Skeletal muscle tissue (tissue), 4 donors: ENCODE measurements around the gene ZNF607. TPM values are rescaled to one million over a fixed set of nuclear protein-coding genes. Genes with fewer than 3 reads are reported as not detected.
"Not testable (repeated sequence)": the region's sequence is repeated elsewhere in the genome, so short reads cannot be mapped to it uniquely, and the experiment has no call there.

Experiments used
- H3K27ac ChIP-seq: one replicate; pipeline ENCODE4 v1.7.0; 2013; ENCODE audit warnings: mild to moderate bottlenecking, low read depth, low read length, inconsistent platforms
- H3K27me3 ChIP-seq, 3 donors: one replicate each; pipeline ENCODE4 v1.7.0; 2013; ENCODE audit warnings: low read length in 3 of 3; ENCODE audit not compliant: control insufficient read depth in 3 of 3, insufficient read depth in 3 of 3
- H3K36me3 ChIP-seq, 3 donors: one replicate each; pipeline ENCODE4 v1.7.0; 2013; ENCODE audit warnings: low read length in 3 of 3; ENCODE audit not compliant: control insufficient read depth in 3 of 3, insufficient read depth in 3 of 3
- H3K4me1 ChIP-seq, 3 donors: one replicate each; pipeline ENCODE4 v1.7.0; 2013; ENCODE audit warnings: low read length in 3 of 3, mild to moderate bottlenecking in 3 of 3; ENCODE audit not compliant: control insufficient read depth in 3 of 3, insufficient read depth in 3 of 3
- H3K4me3 ChIP-seq, 3 donors: one replicate each; pipeline ENCODE4 v1.7.0; 2013; ENCODE audit warnings: low read length in 3 of 3
- H3K9ac ChIP-seq, 3 donors: one replicate each; pipeline ENCODE4 v1.7.0; 2013; ENCODE audit warnings: low read length in 3 of 3, mild to moderate bottlenecking in 3 of 3, moderate library complexity in 2 of 3, low read depth in 1 of 3
- H3K9me3 ChIP-seq, 3 donors: one replicate each; pipeline ENCODE4 v1.7.0; 2013; ENCODE audit warnings: low read length in 3 of 3; ENCODE audit not compliant: control insufficient read depth in 3 of 3
- total RNA-seq: library from RNA; depleted of rRNA; stranded (reverse); fragments of >200 nt; gene quantifications from one replicate; pipeline ENCODE4 v1.2.3, GENCODE V29; 2014
- donor health status: Osteomylitis.

The ZNF607 gene
- total RNA-seq: 9.4 TPM

DNA sequence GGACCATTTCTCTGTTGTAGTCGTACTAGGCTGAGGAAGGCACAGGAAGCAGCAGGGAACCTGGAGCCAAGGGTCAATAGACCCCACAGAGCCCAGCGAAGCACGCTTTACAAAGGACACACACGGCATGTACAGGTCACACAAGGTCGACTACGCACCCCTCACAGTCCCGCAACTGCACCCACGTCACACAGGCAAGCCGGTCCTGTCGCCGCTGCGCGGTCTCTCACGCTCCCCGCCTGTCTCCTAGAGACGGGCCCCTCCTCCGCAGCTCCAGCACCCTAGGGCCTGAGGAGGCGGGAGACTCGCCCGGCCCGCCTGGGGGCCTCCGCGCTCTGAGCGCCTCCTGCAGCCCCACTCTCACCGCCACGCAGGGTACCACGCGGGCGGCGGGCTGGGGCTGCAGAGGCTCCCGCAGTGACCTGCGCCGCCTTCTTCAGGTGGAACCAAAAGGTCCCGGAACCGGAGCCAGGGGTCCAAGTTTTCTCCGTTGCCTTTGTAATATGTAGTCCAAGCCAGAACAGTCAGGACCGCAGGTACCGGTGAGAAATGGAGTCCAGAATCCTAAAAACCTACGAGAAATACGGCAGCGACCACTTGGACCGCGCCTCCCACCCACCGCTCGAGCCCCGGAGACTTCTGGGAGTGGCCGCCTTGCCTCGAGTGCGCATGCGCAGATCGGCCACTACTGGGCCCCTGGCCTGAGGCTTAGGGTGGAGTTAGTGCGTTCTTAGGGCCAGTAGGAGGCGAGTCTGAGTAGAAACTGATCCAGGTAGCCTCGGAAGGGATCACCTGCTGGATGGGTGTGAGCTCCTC is at the start of gene ZNF607:
Gene ZNF607, minus strand, starts transcription at position 651 of the 816 bp plus-strand sequence. CDS start 8,143 bp downstream, outside the sequence.
- H3K9me3 ChIP-seq: peaks cover 0 to 2% (median 0%) of the 10 kb centered on the region in 3 donors
- H3K27ac ChIP-seq: no peak within 1 kb of the TSS
- H3K36me3 ChIP-seq: peaks cover 0 to 3% (median 0%) of the 10 kb centered on the region in 3 donors
- H3K9ac ChIP-seq: peak within 1 kb of the TSS; percentile 78 to 86 (median 86)
- peaks cover 7 to 15% (median 13%) of the 10 kb centered on the region in 3 donors for H3K4me1 ChIP-seq
- H3K4me3 ChIP-seq: peak within 1 kb of the TSS; percentile 93 to 97 (median 97)
- H3K27me3 ChIP-seq: no peaks in the 10 kb centered on the region

DNA sequence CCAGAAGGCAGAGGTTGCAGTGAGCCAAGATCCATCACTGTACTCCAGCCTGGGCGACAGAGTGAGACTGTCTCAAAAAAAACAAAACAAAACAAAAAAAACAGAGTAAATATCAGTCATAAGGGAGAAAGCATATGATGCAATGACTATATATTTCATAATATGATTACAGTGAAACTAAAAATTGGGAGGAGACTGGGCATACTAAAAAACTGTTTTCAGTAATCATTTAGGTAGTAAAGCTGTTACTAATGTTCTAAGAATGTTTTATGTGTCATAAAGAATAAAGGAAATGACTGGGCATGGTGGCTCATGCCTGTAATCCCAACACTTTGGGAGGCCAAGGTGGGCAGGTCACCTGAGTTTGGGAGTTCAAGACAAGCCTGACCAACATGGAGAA is 43.9 kb upstream of the ZNF607 start:
- no peaks in the 10 kb centered on the region for H3K27me3 ChIP-seq
- H3K4me3 ChIP-seq: no peak overlapping the region
- peaks cover 11 to 42% (median 21%) of the 10 kb centered on the region in 3 donors for H3K36me3 ChIP-seq
- no peaks in the 10 kb centered on the region for H3K9me3 ChIP-seq
- H3K4me1 ChIP-seq: no peaks in the 10 kb centered on the region
- H3K27ac ChIP-seq: no peak overlapping the region
- no peak overlapping the region for H3K9ac ChIP-seq

- H3K27ac ChIP-seq, H3K9ac ChIP-seq, H3K27me3 ChIP-seq, H3K4me1 ChIP-seq, H3K4me3 ChIP-seq, H3K9me3 ChIP-seq: not testable (repeated sequence)
- peaks cover 2 to 18% (median 8%) of the 10 kb centered on the region in 3 donors for H3K36me3 ChIP-seq
Observed at GRCh38 chr19:37757683-37758082, 38.1 kb upstream of the ZNF607 start.

DNA sequence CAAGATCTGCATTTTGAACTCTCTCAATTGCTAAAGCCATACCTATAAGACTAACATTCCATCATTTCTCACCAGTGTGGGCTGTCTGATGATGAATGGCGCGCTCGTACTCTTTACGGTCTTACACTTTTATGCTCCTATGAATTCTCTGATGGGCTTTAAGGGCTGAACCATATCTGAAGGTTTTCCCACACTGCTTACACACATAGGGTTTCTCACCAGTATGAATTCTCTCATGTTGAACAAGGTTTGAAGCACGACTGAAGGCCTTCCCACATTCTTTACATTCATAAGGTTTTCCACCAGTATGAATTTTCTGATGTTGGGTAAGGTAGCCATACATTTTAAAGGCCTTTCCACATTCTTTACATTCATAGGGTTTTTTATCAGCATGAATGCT is 18.8 kb upstream of the ZNF607 start:
- H3K9me3 ChIP-seq: peaks cover 8 to 33% (median 12%) of the 10 kb centered on the region in 3 donors
- H3K9ac ChIP-seq: no peak overlapping the region
- peak overlapping the region in 1 of 3 donors; percentile 26 for H3K4me3 ChIP-seq
- H3K27ac ChIP-seq: no peak overlapping the region
- peaks cover 20 to 58% (median 28%) of the 10 kb centered on the region in 3 donors for H3K36me3 ChIP-seq
- no peaks in the 10 kb centered on the region for H3K4me1 ChIP-seq
- no peaks in the 10 kb centered on the region for H3K27me3 ChIP-seq

- no peaks in the 10 kb centered on the region for H3K4me1 ChIP-seq
- H3K9ac ChIP-seq: no peak overlapping the region
- no peaks in the 10 kb centered on the region for H3K36me3 ChIP-seq
- no peaks in the 10 kb centered on the region for H3K27me3 ChIP-seq
- no peak overlapping the region for H3K4me3 ChIP-seq
- no peak overlapping the region for H3K27ac ChIP-seq
- no peaks in the 10 kb centered on the region for H3K9me3 ChIP-seq
Observed at GRCh38 chr19:37725181-37725580, 5.6 kb upstream of the ZNF607 start.

DNA sequence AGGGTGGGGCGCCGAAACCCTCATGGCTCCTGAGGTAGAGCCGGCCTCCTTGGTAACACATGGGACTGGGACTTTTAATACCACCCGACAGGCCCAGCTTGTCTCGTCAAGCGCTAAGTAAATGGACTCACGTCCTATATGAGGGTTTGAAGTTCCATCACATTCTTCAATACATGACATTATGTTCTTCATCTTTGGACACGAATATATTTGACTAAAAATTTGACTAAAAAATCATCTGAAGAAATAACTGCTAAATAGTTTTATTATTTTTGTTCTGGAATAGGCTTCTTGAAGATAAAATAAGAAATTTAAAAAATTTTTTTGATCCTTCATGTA is 335 bp upstream of the ZNF607 start:
- no peak overlapping the region for H3K27ac ChIP-seq

DNA sequence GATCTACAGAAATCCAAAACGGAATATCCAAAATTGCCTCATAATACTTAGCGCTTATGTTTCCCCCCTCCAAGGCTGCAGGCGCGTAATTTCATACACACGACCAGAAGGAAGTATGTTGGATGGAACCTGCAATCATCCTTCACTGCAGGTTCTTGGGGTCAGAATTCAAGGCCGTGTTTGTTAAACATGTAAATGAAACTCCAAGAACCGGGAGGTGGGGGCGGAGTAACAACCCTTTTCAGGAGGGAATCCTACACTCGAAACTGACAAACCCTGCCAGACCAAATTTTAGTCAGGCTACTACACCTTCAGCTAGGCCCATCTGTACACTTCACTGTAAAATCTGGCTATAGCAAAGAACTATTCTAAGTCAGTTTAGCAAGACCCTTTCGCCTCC is 1.3 kb downstream of the ZNF607 start:
- Histone ChIP-seq H3K36me3 (peaks cover 0 to 3% (median 0%) of the 10 kb centered on the region in 3 donors), H3K27me3 (no peaks in the 10 kb centered on the region), H3K4me1 (peaks cover 7 to 15% (median 13%) of the 10 kb centered on the region in 3 donors), H3K9me3 (peaks cover 0 to 2% (median 0%) of the 10 kb centered on the region in 3 donors), H3K4me3 (peak overlapping the region; percentile 7 to 97 (median 93)), H3K27ac (no peak overlapping the region), H3K9ac (peak overlapping the region; percentile 78 to 86 (median 86))

More for the DNA sequence above, 335 bp upstream of the ZNF607 start:
- H3K4me3 ChIP-seq: peak overlapping the region; percentile 93 to 97 (median 97)
- H3K27me3 ChIP-seq: no peaks in the 10 kb centered on the region
- H3K9me3 ChIP-seq: peaks cover 0 to 2% (median 0%) of the 10 kb centered on the region in 3 donors
- no peaks in the 10 kb centered on the region for H3K36me3 ChIP-seq
- peaks cover 7 to 15% (median 13%) of the 10 kb centered on the region in 3 donors for H3K4me1 ChIP-seq
- H3K9ac ChIP-seq: peak overlapping the region; percentile 78 to 86 (median 86)

DNA sequence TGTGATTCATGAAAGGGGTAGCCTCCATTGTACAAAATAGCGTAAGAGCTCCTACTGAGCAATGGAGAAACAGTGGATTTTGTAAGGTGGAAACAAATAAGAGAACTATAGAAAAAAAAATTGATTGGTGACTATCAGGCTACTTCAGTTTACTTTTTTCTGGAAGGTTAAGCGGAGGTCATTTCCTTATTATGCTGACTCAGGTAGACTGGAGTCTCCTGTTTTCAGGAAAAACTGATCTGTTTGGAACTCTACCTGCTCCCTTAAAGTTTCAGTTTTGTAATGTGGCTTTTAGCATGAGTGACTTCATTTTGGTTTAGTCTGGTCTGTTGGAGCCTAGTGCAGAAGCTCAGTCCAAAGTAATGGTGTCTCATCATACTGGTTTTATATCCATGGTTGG is 3.4 kb downstream of the ZNF607 start:
- H3K9ac ChIP-seq: no peak overlapping the region
- H3K27me3 ChIP-seq: no peaks in the 10 kb centered on the region
- no peak overlapping the region for H3K27ac ChIP-seq
- peaks cover 0 to 4% (median 4%) of the 10 kb centered on the region in 3 donors for H3K36me3 ChIP-seq
- H3K4me1 ChIP-seq: peaks cover 7 to 15% (median 13%) of the 10 kb centered on the region in 3 donors
- H3K4me3 ChIP-seq: no peak overlapping the region
- H3K9me3 ChIP-seq: peaks cover 0 to 2% (median 2%) of the 10 kb centered on the region in 3 donors

DNA sequence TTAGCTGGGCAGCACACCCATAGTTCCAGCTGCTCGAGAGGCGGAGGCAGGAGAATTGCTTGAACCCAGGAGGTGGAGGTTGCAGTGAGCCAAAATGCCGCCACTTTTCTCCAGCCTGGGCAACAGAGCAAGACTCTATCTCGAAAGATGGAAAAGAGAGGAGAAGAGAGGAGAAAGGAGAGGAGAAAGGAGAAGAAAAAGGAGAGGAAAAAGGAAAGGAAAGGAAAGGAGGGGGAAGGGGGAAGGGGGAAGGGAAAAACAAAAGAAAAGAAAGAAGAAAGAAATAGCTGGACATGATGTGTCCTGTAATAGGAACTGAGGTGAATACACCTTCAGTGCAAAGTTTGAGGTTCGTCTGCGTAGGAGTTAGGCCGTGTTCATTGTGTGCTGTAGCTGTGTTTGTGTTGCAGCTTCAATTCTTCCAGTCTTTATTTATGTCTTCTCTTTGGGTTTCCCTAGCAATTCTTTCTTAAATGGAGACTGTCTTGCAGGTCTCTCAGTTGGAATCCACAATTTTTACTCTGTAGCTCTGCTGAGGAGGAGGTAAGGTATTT is 13.4 kb downstream of the ZNF607 start:
- H3K4me3 ChIP-seq: no peak overlapping the region
- no peaks in the 10 kb centered on the region for H3K4me1 ChIP-seq
- H3K27me3 ChIP-seq: no peaks in the 10 kb centered on the region
- no peaks in the 10 kb centered on the region for H3K9me3 ChIP-seq
- H3K36me3 ChIP-seq: peaks cover 3 to 41% (median 19%) of the 10 kb centered on the region in 3 donors
- no peak overlapping the region for H3K27ac ChIP-seq
- H3K9ac ChIP-seq: no peak overlapping the region

- Histone ChIP-seq H3K4me1 (no peaks in the 10 kb centered on the region), H3K9me3 (peaks cover 0 to 12% (median 9%) of the 10 kb centered on the region in 3 donors), H3K9ac (no peak overlapping the region), H3K27me3 (no peaks in the 10 kb centered on the region), H3K4me3 (no peak overlapping the region), H3K36me3 (peaks cover 14 to 34% (median 28%) of the 10 kb centered on the region in 3 donors), H3K27ac (no peak overlapping the region)
Observed at GRCh38 chr19:37699057-37699456, 20.5 kb downstream of the ZNF607 start.
